Fibroblast of the aortic adventitia (primary cell): ENCODE results near the gene DSTYK. TPM values are rescaled to one million over a fixed set of nuclear protein-coding genes. Genes with fewer than 3 reads are reported as not detected.
A peak's percentile ranks its signal among the peaks of the same experiment; 100 is the strongest.
"Not testable (repeated sequence)": the region's sequence is repeated elsewhere in the genome, so short reads cannot be mapped to it uniquely, and the experiment has no call there.

Experiments
- DNase-seq: peaks from one replicate; pipeline ENCODE4 v3.0.0-alpha.2; 2010; ENCODE audit warnings: low read depth
- H3K4me3 ChIP-seq: 2 replicates; pipeline ENCODE4 v1.5.1; 2011; ENCODE audit warnings: low read depth, mild to moderate bottlenecking, control low read depth, low read length, moderate library complexity
- total RNA-seq: library from RNA; depleted of rRNA; stranded (reverse); fragments of >200 nt; gene quantifications from 2 replicates; pipeline ENCODE4 v1.2.3, GENCODE V29; 2012; ENCODE audit warnings: low replicate concordance
- TF ChIP-seq, protein P1 (sequence below): IDR thresholded peaks from 2 replicates; pipeline ENCODE4 v1.5.1; 2011; ENCODE audit warnings: mild to moderate bottlenecking, low read length, control low read depth, inconsistent platforms; ENCODE audit not compliant: insufficient read depth

DSTYK gene
- total RNA-seq, 1 donor: 16.1 TPM

DNA sequence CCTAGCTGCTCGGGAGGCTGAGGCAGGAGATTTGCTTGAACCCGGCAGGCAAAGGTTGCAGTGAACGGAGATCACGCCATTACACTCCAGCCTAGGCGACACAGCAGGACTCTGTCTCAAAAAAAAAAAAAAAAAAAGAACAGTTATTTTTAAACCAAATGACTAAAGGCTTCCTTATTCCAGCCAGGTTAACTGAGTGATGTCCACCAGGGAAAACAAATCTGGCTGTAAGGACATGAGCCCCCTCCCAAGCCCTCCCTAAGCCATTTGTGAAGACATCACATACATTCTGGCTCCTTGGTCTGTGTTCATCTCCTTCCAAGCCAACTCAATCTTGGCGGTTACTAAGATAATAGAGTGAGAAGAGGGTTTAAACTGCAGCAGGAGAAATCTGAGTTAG, 24.4 kb upstream of the DSTYK start:
- no peak for DNase-seq
- TF ChIP-seq, protein P1, sequence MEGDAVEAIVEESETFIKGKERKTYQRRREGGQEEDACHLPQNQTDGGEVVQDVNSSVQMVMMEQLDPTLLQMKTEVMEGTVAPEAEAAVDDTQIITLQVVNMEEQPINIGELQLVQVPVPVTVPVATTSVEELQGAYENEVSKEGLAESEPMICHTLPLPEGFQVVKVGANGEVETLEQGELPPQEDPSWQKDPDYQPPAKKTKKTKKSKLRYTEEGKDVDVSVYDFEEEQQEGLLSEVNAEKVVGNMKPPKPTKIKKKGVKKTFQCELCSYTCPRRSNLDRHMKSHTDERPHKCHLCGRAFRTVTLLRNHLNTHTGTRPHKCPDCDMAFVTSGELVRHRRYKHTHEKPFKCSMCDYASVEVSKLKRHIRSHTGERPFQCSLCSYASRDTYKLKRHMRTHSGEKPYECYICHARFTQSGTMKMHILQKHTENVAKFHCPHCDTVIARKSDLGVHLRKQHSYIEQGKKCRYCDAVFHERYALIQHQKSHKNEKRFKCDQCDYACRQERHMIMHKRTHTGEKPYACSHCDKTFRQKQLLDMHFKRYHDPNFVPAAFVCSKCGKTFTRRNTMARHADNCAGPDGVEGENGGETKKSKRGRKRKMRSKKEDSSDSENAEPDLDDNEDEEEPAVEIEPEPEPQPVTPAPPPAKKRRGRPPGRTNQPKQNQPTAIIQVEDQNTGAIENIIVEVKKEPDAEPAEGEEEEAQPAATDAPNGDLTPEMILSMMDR: no peak
- no peak overlapping the region for H3K4me3 ChIP-seq

- not testable (repeated sequence) for DNase-seq
Measured at GRCh38 chr1:205233986-205234385, 22.5 kb upstream of the DSTYK start.

GRCh38 chr1:205232945-205233397, 21.5 kb upstream of the DSTYK start:
- TF ChIP-seq, protein P1: no peak
- no peak for DNase-seq
- H3K4me3 ChIP-seq: no peak overlapping the region

More at GRCh38 chr1:205233986-205234385, 22.5 kb upstream of the DSTYK start:
- H3K4me3 ChIP-seq: not testable (repeated sequence)

DNA sequence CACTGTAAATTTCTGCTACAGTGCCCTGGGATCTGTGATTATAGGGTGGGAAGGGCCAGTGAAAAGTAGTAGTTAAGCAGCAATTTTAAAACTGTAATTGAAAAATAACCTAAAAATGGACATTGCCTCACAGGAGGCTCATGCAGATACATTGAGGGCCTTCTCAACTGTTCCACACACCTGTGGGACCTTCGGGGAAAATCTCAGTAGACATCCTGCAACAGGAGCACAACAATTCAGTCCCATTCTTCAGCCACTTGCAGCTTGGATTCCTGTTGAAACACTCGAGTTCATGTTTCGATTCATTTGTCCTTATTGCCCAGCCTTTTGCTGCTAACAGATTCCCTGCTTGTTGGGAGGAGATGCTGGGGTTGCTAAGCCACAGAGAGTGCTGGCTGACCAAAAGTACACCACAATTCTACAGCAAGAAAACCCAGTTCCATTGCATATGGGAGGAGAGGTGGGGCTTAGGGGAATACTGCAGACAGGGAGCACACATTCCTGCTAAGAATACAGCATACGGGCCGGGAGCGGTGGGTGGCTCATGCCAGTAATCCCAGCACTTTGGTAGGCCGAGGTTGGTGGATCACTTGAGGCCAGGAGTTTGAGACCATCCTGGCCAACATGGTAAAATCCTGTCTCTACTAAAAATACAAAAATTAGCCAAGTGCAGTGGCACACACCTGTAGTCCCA, 20.8 kb upstream of the DSTYK start:
- DNase-seq: no peak
- TF ChIP-seq, protein P1: no peak
- no peak overlapping the region for H3K4me3 ChIP-seq

DNA sequence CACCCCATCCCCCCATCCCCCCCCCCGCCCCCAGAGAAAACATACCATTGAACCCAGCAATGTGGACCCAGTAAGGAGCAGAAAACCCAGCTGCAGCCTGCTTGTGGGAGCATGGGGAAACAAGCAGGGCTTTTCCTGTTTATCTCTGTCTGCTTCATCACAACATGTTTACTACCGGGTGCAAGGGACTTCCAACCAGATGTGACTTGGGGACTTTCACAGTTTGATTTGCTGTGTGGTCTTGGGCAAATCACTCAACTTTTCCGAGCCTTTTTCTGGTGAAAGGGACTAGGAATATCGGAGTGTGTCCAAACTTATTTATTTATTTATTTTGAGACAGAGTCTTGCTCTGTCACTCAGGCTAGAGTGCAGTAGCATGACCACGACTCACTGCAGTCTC, 19.5 kb upstream of the DSTYK start:
- no peak for DNase-seq
- TF ChIP-seq, protein P1: no peak
- H3K4me3 ChIP-seq: no peak overlapping the region

DNA sequence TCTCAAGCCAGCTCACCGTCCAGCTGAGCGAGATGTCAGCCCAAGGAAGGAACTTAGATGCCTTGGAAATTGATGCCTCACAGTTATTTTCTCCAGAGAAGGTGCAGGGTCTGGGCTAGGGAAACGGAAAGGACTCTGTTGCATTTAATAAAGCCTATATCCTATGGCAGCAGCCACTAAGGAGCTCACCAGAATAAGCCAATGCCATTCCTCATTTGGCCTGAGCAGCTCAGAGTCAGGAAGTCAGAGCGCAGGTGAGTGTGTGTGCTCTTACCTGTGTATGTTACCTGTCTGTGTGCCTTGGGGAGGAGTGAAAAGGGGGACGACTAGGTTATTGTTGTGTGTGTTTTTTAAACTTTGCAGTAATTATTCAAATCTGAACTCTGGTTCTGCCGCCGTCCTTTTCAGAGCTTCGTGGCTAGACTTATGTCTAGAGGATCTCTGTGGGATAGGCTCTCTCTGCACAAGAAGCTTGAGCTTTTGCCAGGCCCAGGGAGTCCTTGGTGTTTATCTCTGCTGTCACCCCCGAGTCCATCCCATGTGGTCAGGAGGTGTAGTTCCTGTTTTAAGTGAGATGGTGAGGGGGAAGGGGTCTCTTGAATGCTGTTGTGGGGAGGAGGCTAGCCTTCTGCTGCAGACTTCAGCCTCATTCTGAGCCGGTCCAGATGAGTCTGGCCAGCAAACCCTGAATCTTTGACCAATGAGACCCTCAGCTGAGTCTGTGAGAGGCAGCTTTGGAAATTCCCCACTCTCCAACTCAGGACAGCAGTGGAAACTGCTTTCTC, 18.6 kb upstream of the DSTYK start:
- DNase-seq: no peak
- TF ChIP-seq, protein P1: no peak
- no peak overlapping the region for H3K4me3 ChIP-seq

GRCh38 chr1:205229399-205229871, 17.9 kb upstream of the DSTYK start:
- peak overlapping the region; percentile 40 for H3K4me3 ChIP-seq
- TF ChIP-seq, protein P1: peak; percentile 30
- DNase-seq: peak; percentile 59
